ENCODE measurements around the gene AP4B1.

- TF ChIP-seq TCF7L2 (IDR thresholded peaks at IDR 0.05; ENCODE audit: borderline replicate concordance, extremely low read depth, insufficient read depth, insufficient read length) (no peak), CEBPB (IDR thresholded peaks at IDR 0.05; ENCODE audit: low read depth) (no peak), CTCF (IDR thresholded peaks at IDR 0.05 in 2 of 3, conservative IDR thresholded peaks at IDR 0.05 in 1 of 3; ENCODE audit: borderline replicate concordance in 1 of 3, insufficient read depth in 1 of 3, low read depth in 2 of 3, low read length in 2 of 3) (no peak), ATF3 (IDR thresholded peaks at IDR 0.05) (no peak), ZNF274 (IDR thresholded peaks at IDR 0.05; ENCODE audit: low read depth, low read length) (no peak), EZH2 (IDR thresholded peaks at IDR 0.05) (no peak), ZBTB33 (IDR thresholded peaks at IDR 0.05; ENCODE audit: extremely low read depth, insufficient replicate concordance, low read length) (no peak), POLR2AphosphoS5 (IDR thresholded peaks at IDR 0.05; ENCODE audit: low read depth, low read length) (no peak), POLR2A (IDR thresholded peaks at IDR 0.05; ENCODE audit: borderline replicate concordance, extremely low read depth, insufficient read depth, insufficient read length) (no peak), YY1 (IDR thresholded peaks at IDR 0.05; ENCODE audit: extremely low read depth, insufficient replicate concordance, low read depth, low read length) (no peak), REST (IDR thresholded peaks at IDR 0.05; ENCODE audit: low read depth) (no peak), ELF1 (IDR thresholded peaks at IDR 0.05; ENCODE audit: borderline replicate concordance, low read depth) (no peak), JUND (IDR thresholded peaks at IDR 0.05) (no peak)
Measured at GRCh38 chr1:113904293-113904673, 316 bp downstream of the AP4B1 start.
